ENCODE data around the gene TNFRSF1A.

TNFRSF1A gene

GRCh38 chr12:6380141-6381121 is 38.6 kb upstream of the TNFRSF1A start:
- Histone ChIP-seq H3K79me1 (ENCODE audit: low read length) (no peaks in the 10 kb centered on the region), H3K36me3 (ENCODE audit: control insufficient read depth, insufficient read depth, low read length) (no peaks in the 10 kb centered on the region), H3K4me3 (ENCODE audit: low read length) (no peak overlapping the region), H2BK15ac (replicated peaks; ENCODE audit: low read depth) (no peak overlapping the region), H2BK5ac (ENCODE audit: low read length) (no peak overlapping the region), H3K79me2 (ENCODE audit: control insufficient read depth, insufficient read depth, low read length) (no peaks in the 10 kb centered on the region), H3K27ac (ENCODE audit: low read depth, low read length) (no peak overlapping the region), H2AK5ac (ENCODE audit: low read length) (no peak overlapping the region), H3K27me3 (ENCODE audit: insufficient read depth, low read length, poor library complexity) (no peaks in the 10 kb centered on the region), H4K5ac (ENCODE audit: low read length) (no peak overlapping the region), H3K9ac (ENCODE audit: low read length) (no peak overlapping the region), H3K23ac (ENCODE audit: low read length) (no peak overlapping the region), H3K56ac (ENCODE audit: low read length) (no peak overlapping the region), H2BK120ac (ENCODE audit: low read depth, low read length) (no peak overlapping the region), H3K4me1 (ENCODE audit: control insufficient read depth, low read depth, low read length) (peaks cover 22% of the 10 kb centered on the region), H4K8ac (ENCODE audit: low read depth, low read length) (no peak overlapping the region), H3K4ac (ENCODE audit: low read depth, low read length) (no peak overlapping the region), H3K18ac (ENCODE audit: low read length) (no peak overlapping the region), H3K4me2 (ENCODE audit: low read length) (no peak overlapping the region)
- DNase-seq, result no peak
- no CpG with 5 or more reads among the region's 14 CpGs for WGBS (ENCODE audit: extremely low coverage, insufficient coverage, low lambda C conversion rate)

- Histone ChIP-seq H3K4me2 (ENCODE audit: low read length) (no peak overlapping the region), H3K79me1 (ENCODE audit: low read length) (peaks cover 2% of the 10 kb centered on the region), H3K4ac (ENCODE audit: low read depth, low read length) (no peak overlapping the region), H3K27me3 (ENCODE audit: insufficient read depth, low read length, poor library complexity) (no peaks in the 10 kb centered on the region), H4K5ac (ENCODE audit: low read length) (no peak overlapping the region), H3K56ac (ENCODE audit: low read length) (no peak overlapping the region), H3K4me3 (ENCODE audit: low read length) (no peak overlapping the region), H3K18ac (ENCODE audit: low read length) (no peak overlapping the region), H2AK5ac (ENCODE audit: low read length) (no peak overlapping the region), H4K8ac (ENCODE audit: low read depth, low read length) (no peak overlapping the region), H2BK15ac (replicated peaks; ENCODE audit: low read depth) (no peak overlapping the region), H3K36me3 (ENCODE audit: control insufficient read depth, insufficient read depth, low read length) (no peaks in the 10 kb centered on the region), H3K9ac (ENCODE audit: low read length) (no peak overlapping the region), H2BK5ac (ENCODE audit: low read length) (no peak overlapping the region), H3K27ac (ENCODE audit: low read depth, low read length) (no peak overlapping the region), H2BK120ac (ENCODE audit: low read depth, low read length) (no peak overlapping the region), H3K4me1 (ENCODE audit: control insufficient read depth, low read depth, low read length) (peaks cover 22% of the 10 kb centered on the region), H3K23ac (ENCODE audit: low read length) (no peak overlapping the region), H3K79me2 (ENCODE audit: control insufficient read depth, insufficient read depth, low read length) (peaks cover 8% of the 10 kb centered on the region)
- WGBS (ENCODE audit: extremely low coverage, insufficient coverage, low lambda C conversion rate), result no CpG with 5 or more reads among the region's 13 CpGs
- DNase-seq, result no peak
Measured at GRCh38 chr12:6378709-6379472, 37.0 kb upstream of the TNFRSF1A start.

GRCh38 chr12:6377667-6377994 is 35.8 kb upstream of the TNFRSF1A start:
- no peaks in the 10 kb centered on the region for H3K27me3 ChIP-seq (ENCODE audit: insufficient read depth, low read length, poor library complexity)
- no peak overlapping the region for H3K23ac ChIP-seq (ENCODE audit: low read length)
- H3K4me3 ChIP-seq (ENCODE audit: low read length), result no peak overlapping the region
- no peak for DNase-seq
- H3K9ac ChIP-seq (ENCODE audit: low read length), result peak overlapping the region; percentile 16
- no peak overlapping the region for H3K4me2 ChIP-seq (ENCODE audit: low read length)
- H3K4me1 ChIP-seq (ENCODE audit: control insufficient read depth, low read depth, low read length), result peaks cover 25% of the 10 kb centered on the region
- H2BK5ac ChIP-seq (ENCODE audit: low read length), result peak overlapping the region; percentile 20
- H3K56ac ChIP-seq (ENCODE audit: low read length), result peak overlapping the region; percentile 53
- H2AK5ac ChIP-seq (ENCODE audit: low read length), result peak overlapping the region; percentile 93
- no peak overlapping the region for H4K8ac ChIP-seq (ENCODE audit: low read depth, low read length)
- H3K36me3 ChIP-seq (ENCODE audit: control insufficient read depth, insufficient read depth, low read length), result no peaks in the 10 kb centered on the region
- no peak overlapping the region for H3K27ac ChIP-seq (ENCODE audit: low read depth, low read length)
- H2BK15ac ChIP-seq (replicated peaks; ENCODE audit: low read depth), result no peak overlapping the region
- H4K5ac ChIP-seq (ENCODE audit: low read length), result no peak overlapping the region
- no peak overlapping the region for H2BK120ac ChIP-seq (ENCODE audit: low read depth, low read length)
- H3K4ac ChIP-seq (ENCODE audit: low read depth, low read length), result no peak overlapping the region
- WGBS (ENCODE audit: extremely low coverage, insufficient coverage, low lambda C conversion rate), result no CpG with 5 or more reads among the region's 4 CpGs
- H3K79me1 ChIP-seq (ENCODE audit: low read length), result peaks cover 2% of the 10 kb centered on the region
- H3K79me2 ChIP-seq (ENCODE audit: control insufficient read depth, insufficient read depth, low read length), result peaks cover 15% of the 10 kb centered on the region
- H3K18ac ChIP-seq (ENCODE audit: low read length), result peak overlapping the region; percentile 46

GRCh38 chr12:6376870-6377666 is 35.2 kb upstream of the TNFRSF1A start:
- no peak overlapping the region for H3K4me3 ChIP-seq (ENCODE audit: low read length)
- H3K23ac ChIP-seq (ENCODE audit: low read length), result no peak overlapping the region
- no CpG with 5 or more reads among the region's 10 CpGs for WGBS (ENCODE audit: extremely low coverage, insufficient coverage, low lambda C conversion rate)
- H3K4ac ChIP-seq (ENCODE audit: low read depth, low read length), result no peak overlapping the region
- peak overlapping the region; percentile 16 for H3K9ac ChIP-seq (ENCODE audit: low read length)
- no peak overlapping the region for H4K8ac ChIP-seq (ENCODE audit: low read depth, low read length)
- no peak overlapping the region for H3K4me2 ChIP-seq (ENCODE audit: low read length)
- H3K79me1 ChIP-seq (ENCODE audit: low read length), result peaks cover 2% of the 10 kb centered on the region
- H3K27me3 ChIP-seq (ENCODE audit: insufficient read depth, low read length, poor library complexity), result no peaks in the 10 kb centered on the region
- H2BK120ac ChIP-seq (ENCODE audit: low read depth, low read length), result no peak overlapping the region
- H2BK15ac ChIP-seq (replicated peaks; ENCODE audit: low read depth), result no peak overlapping the region
- peak overlapping the region; percentile 40 for H2BK5ac ChIP-seq (ENCODE audit: low read length)
- DNase-seq, result no peak
- H3K18ac ChIP-seq (ENCODE audit: low read length), result peak overlapping the region; percentile 46
- H4K5ac ChIP-seq (ENCODE audit: low read length), result peak overlapping the region; percentile 15
- peak overlapping the region; percentile 93 for H2AK5ac ChIP-seq (ENCODE audit: low read length)
- H3K79me2 ChIP-seq (ENCODE audit: control insufficient read depth, insufficient read depth, low read length), result peaks cover 18% of the 10 kb centered on the region
- no peaks in the 10 kb centered on the region for H3K36me3 ChIP-seq (ENCODE audit: control insufficient read depth, insufficient read depth, low read length)
- H3K56ac ChIP-seq (ENCODE audit: low read length), result peak overlapping the region; percentile 53
- H3K4me1 ChIP-seq (ENCODE audit: control insufficient read depth, low read depth, low read length), result peaks cover 30% of the 10 kb centered on the region
- H3K27ac ChIP-seq (ENCODE audit: low read depth, low read length), result peak overlapping the region; percentile 68

GRCh38 chr12:6376079-6376869 is 34.4 kb upstream of the TNFRSF1A start:
- WGBS (ENCODE audit: extremely low coverage, insufficient coverage, low lambda C conversion rate), result no CpG with 5 or more reads among the region's 19 CpGs
- peak overlapping the region; percentile 72 for H3K4me2 ChIP-seq (ENCODE audit: low read length)
- peak overlapping the region; percentile 91 for H3K56ac ChIP-seq (ENCODE audit: low read length)
- H3K36me3 ChIP-seq (ENCODE audit: control insufficient read depth, insufficient read depth, low read length), result no peaks in the 10 kb centered on the region
- no peak overlapping the region for H4K5ac ChIP-seq (ENCODE audit: low read length)
- H3K4me1 ChIP-seq (ENCODE audit: control insufficient read depth, low read depth, low read length), result peaks cover 31% of the 10 kb centered on the region
- DNase-seq, result peak; percentile 92
- peak overlapping the region; percentile 67 for H3K9ac ChIP-seq (ENCODE audit: low read length)
- no peak overlapping the region for H3K23ac ChIP-seq (ENCODE audit: low read length)
- H4K8ac ChIP-seq (ENCODE audit: low read depth, low read length), result no peak overlapping the region
- peaks cover 18% of the 10 kb centered on the region for H3K79me2 ChIP-seq (ENCODE audit: control insufficient read depth, insufficient read depth, low read length)
- no peaks in the 10 kb centered on the region for H3K27me3 ChIP-seq (ENCODE audit: insufficient read depth, low read length, poor library complexity)
- H3K4me3 ChIP-seq (ENCODE audit: low read length), result no peak overlapping the region
- peak overlapping the region; percentile 74 for H3K27ac ChIP-seq (ENCODE audit: low read depth, low read length)
- peak overlapping the region; percentile 14 for H2BK120ac ChIP-seq (ENCODE audit: low read depth, low read length)
- H3K4ac ChIP-seq (ENCODE audit: low read depth, low read length), result peak overlapping the region; percentile 58
- no peak overlapping the region for H2BK15ac ChIP-seq (replicated peaks; ENCODE audit: low read depth)
- H3K79me1 ChIP-seq (ENCODE audit: low read length), result peaks cover 2% of the 10 kb centered on the region
- peak overlapping the region; percentile 64 for H2AK5ac ChIP-seq (ENCODE audit: low read length)
- H2BK5ac ChIP-seq (ENCODE audit: low read length), result peak overlapping the region; percentile 90
- H3K18ac ChIP-seq (ENCODE audit: low read length), result peak overlapping the region; percentile 41
